ENCODE data around the gene ANKRD34B. TPM values are rescaled to one million over a fixed set of nuclear protein-coding genes. Genes with fewer than 3 reads are reported as not detected.
A peak's percentile ranks its signal among the peaks of the same experiment; 100 is the strongest.

The ANKRD34B gene
- not detected for total RNA-seq
- not detected for polyA plus RNA-seq

DNA sequence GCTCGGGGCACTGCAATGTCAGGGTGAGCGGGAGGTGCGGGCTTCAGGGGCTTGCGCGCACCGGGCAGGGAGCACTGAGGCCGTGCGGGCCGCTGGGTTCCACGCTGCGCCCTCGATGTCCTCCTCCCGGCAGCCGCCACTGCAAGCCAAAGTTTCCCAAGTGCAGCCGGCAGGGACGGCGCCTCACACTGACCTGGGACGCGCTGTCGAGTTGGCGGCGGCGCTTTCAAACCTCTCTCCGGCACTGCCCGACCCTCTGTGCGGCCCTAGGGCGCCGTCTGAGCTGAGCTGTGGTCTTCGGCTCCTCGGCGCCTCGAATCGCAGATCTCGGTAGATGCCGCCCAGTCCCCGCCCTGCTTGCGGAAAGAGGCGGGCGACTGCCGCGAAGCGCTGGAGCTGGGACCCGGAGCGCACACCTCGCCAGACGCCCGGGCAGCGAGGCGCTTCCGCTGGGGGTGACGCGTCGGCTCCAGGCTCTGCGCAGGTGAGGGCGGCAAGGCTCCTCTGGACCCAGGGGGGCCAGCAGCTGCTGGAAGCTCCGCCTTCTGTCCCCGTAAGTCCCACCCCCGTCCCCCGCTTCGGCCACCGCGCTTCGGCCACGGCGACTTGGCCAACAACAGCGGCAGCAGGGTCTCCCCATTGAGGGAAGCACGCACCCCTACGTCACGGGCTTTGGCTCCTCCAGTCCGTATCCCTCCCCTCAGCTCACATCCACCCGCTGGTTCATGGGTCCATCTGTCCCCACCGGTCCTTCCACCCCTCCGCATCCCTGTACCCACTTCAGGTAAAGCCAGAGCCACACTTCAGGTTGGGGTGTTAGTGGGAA is at the start of gene ANKRD34B:
ANKRD34B (minus strand) TSS at position 320 of the 826 bp plus-strand sequence. CDS start 10,261 bp downstream, outside the sequence.
- Histone ChIP-seq H3K4me3 (peak within 1 kb of the TSS in 3 of 4 donors; percentile 9 to 48 (median 15)), H3K4me1 (peaks cover 0 to 9% (median 8%) of the 10 kb centered on the region in 3 donors), H3K9me3 (no peaks in the 10 kb centered on the region), H3K27ac (no peak within 1 kb of the TSS), H3K27me3 (peaks cover 0 to 27% (median 5%) of the 10 kb centered on the region in 4 donors), H3K36me3 (no peaks in the 10 kb centered on the region)
- TF ChIP-seq, protein P1, sequence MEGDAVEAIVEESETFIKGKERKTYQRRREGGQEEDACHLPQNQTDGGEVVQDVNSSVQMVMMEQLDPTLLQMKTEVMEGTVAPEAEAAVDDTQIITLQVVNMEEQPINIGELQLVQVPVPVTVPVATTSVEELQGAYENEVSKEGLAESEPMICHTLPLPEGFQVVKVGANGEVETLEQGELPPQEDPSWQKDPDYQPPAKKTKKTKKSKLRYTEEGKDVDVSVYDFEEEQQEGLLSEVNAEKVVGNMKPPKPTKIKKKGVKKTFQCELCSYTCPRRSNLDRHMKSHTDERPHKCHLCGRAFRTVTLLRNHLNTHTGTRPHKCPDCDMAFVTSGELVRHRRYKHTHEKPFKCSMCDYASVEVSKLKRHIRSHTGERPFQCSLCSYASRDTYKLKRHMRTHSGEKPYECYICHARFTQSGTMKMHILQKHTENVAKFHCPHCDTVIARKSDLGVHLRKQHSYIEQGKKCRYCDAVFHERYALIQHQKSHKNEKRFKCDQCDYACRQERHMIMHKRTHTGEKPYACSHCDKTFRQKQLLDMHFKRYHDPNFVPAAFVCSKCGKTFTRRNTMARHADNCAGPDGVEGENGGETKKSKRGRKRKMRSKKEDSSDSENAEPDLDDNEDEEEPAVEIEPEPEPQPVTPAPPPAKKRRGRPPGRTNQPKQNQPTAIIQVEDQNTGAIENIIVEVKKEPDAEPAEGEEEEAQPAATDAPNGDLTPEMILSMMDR (IDR thresholded peaks at IDR 0.05): no peak
- ATAC-seq: peak in 3 of 4 donors; percentile 25 to 35 (median 32)
- DNase-seq: peak in 2 of 6 donors; percentile 56 to 62
- 1 to 2% methylated on average over 72 to 73 of the region's 73 CpGs for WGBS, 2 donors
- no peak for FAIRE-seq
- intact Hi-C loops (cut with DNase I): no loop called here

DNA sequence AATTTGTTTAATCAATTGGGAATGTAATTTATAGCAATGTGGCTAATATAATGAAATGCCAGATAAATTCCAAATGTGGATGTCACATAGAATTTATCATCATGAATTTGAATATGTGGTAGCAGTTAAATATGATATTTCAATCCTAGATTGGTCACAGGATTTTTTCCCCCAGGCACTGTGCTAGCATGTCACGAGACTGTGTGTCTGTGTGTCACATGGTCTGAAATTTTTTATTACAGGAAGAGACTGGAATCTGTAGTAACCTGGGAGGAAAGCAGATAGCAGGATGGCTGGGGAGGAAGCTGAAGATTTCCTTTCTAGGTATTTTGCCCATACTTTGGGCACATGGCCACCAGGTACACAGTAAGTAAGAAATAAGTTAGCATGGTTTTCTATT is 49.0 kb upstream of the ANKRD34B start:
- 95 to 96% methylated on average over 1 of the region's 1 CpG for WGBS, 2 donors
- intact Hi-C loops (cut with DNase I): no loop called here
- no peaks in the 10 kb centered on the region for H3K36me3 ChIP-seq
- no peaks in the 10 kb centered on the region for H3K27me3 ChIP-seq
- no peaks in the 10 kb centered on the region for H3K9me3 ChIP-seq
- TF ChIP-seq, protein P1 (IDR thresholded peaks at IDR 0.05): no peak
- FAIRE-seq: no peak
- no peak overlapping the region for H3K27ac ChIP-seq
- DNase-seq: no peak
- no peak overlapping the region for H3K4me3 ChIP-seq
- ATAC-seq: no peak
- peaks cover 0 to 5% (median 0%) of the 10 kb centered on the region in 3 donors for H3K4me1 ChIP-seq

DNA sequence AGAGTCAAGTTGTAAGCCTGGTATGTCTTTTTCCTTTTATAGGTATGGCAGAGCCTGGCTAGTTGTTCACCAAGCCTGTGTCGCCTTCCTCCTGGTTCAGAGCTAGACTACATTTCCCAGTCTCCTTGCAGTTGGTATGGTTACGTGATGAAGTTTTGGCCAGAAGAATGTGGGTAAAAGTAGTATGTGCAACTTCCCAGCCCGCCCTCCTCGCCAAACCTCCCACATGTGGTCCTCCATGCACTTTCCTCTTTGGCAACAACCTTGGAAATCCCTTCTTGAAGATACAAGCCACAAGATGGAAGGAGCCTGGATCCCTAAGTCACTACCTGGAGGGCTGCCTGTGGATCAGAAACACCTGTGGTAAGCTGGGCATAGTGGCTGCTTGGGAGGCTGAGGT is 48.4 kb upstream of the ANKRD34B start:
- Histone ChIP-seq H3K27me3 (no peaks in the 10 kb centered on the region), H3K4me3 (no peak overlapping the region), H3K36me3 (no peaks in the 10 kb centered on the region), H3K4me1 (no peaks in the 10 kb centered on the region), H3K27ac (no peak overlapping the region), H3K9me3 (no peaks in the 10 kb centered on the region)
- intact Hi-C loops (cut with DNase I): no loop called here
- FAIRE-seq (no peak), ATAC-seq (no peak), DNase-seq (no peak)
- TF ChIP-seq, protein P1 (IDR thresholded peaks at IDR 0.05): no peak
- WGBS, 2 donors: 98% methylated on average over 4 of the region's 4 CpGs

DNA sequence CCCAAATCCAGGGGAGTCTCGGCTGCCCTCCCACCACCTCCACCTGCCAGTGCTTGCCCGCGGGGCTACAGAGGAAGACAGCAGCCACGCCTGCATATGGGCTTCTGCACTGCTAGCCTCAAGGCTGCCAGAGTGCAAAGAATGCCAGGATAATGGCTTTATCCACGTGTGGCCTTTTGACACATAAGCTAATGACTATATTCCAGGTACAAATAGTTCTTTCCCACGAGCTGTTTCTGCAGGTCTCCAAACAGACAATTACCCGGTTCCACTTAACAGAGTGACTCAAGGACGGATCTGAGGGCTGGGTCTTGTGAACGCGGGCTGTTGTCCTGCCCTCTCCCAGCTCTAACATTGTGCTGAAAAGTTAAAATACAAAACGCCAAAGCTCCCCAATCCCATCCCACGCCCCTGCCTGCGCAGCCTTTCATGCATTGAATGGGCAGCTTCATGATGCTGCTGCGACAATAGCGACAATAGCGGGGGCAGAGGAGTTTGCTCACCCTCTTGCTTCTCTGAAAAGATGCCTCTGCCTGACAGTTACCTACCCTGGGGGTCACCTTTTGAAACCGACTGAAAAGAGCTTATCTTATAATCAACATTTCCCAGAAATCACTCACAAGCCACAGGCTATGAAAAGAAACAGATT is 45.3 kb upstream of the ANKRD34B start:
- peak in 1 of 4 donors; percentile 26 for ATAC-seq
- DNase-seq: no peak
- WGBS, 2 donors: 56 to 59% methylated on average over 17 of the region's 17 CpGs
- no peaks in the 10 kb centered on the region for H3K36me3 ChIP-seq
- H3K27ac ChIP-seq: no peak overlapping the region
- FAIRE-seq: no peak
- no peaks in the 10 kb centered on the region for H3K27me3 ChIP-seq
- H3K4me1 ChIP-seq: no peaks in the 10 kb centered on the region
- intact Hi-C loops (cut with DNase I): no loop called here
- H3K9me3 ChIP-seq: no peaks in the 10 kb centered on the region
- TF ChIP-seq, protein P1 (IDR thresholded peaks at IDR 0.05): no peak
- no peak overlapping the region for H3K4me3 ChIP-seq

All from pancreas (tissue), 10 donors.